Measurements from ENCODE around the gene FABP2.

DNA sequence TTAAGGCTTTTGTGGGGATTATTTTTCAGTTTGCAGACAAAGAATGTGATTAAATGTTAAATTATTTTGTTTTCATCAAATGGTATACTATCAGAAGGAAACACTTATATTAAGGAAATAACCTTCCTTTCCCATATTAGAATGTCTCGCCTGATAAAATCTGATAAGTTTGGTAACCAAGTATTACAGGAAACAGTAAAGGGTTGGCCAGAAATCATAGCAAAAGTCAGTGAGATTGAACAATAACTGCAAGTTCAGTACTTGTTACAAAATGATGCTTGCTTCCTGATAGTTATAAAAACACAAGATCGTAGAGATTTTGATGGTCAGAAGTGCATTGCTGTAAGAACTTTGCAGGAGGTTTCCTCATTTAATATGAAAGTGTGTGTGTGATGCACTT, 40.5 kb downstream of the FABP2 start:
- TF ChIP-seq CTCF (optimal IDR thresholded peaks at IDR 0.05 in 1 of 3, IDR thresholded peaks at IDR 0.05 in 1 of 3, conservative IDR thresholded peaks at IDR 0.05 in 1 of 3; ENCODE audit: extremely low read depth in 1 of 3, insufficient read depth in 2 of 3, low read length in 3 of 3) (no peak), EZH2 (IDR thresholded peaks at IDR 0.05; ENCODE audit: low read length) (no peak)

Measured in keratinocyte (primary cell).